Stimulated activated CD4-positive, alpha-beta T cell treated with anti-CD3 and anti-CD28 coated beads, TNF-alpha, amount 100 ng/mL, for 48 hours (primary cell): ENCODE measurements around the gene SH3BP1.

Experiments
- DNase-seq, 3 donors: peaks; one replicate each; pipeline ENCODE4 v3.0.0-alpha.2; 2020; ENCODE audit warnings: low read depth in 3 of 3

Gene SH3BP1

DNA sequence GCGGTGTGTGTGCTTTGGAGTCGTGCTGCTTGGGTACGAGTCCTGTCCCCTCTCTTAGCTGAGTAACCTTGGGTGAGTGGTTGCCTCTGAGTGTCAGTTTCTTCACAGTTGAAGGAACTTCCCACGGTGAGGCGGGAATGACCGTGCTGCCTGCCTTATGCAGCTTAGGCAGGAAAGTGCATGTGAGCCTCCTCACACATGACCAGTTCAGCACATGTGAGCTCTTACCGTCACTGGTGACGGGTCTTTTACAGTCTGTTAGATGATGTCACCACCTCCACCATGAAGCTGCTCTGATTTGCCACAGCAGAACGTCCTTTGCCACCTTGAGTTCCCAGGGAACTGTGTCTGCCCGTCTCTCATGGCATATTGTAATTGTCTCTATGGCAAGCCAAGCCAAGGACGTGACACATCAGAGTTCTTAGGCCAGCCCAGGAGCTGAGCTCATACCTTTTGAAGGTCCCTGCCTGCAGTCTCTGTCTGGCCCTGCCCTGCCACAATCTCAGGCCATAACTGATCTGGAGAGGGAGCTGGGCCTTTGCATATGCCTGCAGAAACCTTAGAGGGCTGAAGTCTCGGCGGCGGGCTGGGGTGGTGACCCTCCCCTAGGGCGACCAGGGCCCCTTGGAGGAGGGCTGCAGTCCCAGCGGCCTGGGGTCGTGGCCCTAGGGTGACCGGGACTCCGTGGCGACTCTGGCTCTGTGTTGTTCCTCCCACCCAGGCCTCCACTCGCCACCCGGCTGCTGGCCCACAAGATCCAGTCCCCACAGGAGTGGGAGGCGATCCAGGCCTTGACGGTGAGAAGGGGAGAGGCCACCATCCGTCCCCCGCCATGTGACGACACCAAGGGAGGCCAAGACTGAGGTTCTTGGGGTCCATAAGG lies 23.0 kb upstream of the SH3BP1 start:
- no peak for DNase-seq

DNA sequence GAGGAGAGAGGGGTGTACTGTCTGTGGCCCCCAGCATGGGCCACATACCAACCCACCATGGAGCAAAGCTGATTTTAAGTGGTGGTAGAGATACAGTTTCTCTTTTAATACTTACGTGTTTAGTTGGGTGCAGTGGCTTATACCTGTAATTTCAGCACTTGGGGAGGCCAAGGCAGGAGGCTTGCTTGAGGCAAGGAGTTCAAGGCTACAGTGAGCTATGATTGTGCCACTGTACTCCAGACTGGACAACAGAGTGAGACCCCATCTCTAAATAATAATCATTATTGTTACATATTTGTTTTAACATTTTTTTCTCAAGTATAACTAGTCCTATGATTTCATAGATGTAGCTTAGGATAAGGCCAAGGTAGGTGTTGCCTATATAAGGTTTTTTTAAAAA lies 22.0 kb upstream of the SH3BP1 start:
- DNase-seq = no peak

DNA sequence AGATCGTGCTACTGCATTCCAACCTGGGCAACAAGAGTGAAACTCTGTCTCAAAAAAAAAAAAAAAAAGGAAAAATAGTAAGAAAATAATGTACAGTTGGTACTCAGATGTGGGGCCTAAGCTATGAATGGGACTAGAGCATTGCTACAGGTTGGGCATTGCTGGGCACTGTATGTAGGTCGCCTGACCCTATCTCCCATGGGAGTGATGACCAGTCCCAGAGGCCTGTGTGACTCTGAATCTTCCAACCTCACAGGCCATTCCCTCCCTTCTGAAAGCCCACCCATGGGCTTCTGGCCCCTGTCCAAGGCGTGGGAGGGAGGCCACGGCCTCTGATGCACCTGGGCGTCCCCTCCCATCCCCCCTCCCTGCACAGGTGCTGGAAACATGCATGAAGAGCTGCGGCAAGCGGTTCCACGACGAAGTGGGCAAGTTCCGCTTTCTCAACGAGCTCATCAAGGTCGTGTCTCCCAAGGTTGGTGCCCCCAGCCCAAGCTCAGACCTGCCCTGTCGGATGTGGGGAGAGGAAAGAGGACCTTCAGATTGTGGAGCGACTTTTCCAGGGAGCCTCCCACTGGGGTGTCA lies 21.3 kb upstream of the SH3BP1 start:
- no peak for DNase-seq

DNA sequence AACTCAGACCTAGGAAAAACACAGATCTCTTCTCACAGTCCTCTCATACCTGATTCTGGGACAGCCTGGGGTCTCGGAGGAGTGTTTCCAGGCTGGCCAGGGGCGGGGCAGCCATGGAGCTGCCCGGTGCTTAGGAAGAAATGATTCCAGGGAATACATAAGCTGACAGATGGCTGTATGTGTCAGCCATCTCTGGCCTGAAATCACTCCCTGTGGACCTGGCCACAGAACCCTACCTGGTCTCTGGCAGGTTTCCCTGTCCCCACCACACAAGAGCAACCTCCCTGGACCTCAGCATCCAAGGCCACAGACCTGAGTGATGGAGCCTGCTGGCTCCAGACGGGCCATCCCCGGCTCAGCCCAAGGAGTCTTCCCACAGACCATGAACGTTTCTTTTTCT lies 20.8 kb upstream of the SH3BP1 start:
- no peak for DNase-seq

DNA sequence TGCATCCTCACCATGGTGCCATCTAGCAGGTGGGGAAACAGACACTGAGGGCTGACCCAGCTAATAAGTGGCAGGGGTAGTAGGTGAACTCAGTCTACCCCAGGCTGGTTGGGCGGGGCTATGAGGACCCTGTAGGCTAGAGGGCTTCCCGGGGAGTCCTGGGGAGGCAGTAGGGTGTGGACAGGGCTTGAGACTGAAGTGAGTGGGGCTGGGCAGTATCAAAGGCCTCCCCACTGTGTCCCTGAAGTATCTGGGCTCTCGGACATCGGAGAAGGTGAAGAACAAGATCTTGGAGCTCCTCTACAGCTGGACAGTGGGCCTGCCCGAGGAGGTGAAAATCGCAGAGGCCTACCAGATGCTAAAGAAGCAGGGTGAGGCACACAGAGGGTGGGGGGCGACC lies 19.5 kb upstream of the SH3BP1 start:
- DNase-seq = no peak

DNA sequence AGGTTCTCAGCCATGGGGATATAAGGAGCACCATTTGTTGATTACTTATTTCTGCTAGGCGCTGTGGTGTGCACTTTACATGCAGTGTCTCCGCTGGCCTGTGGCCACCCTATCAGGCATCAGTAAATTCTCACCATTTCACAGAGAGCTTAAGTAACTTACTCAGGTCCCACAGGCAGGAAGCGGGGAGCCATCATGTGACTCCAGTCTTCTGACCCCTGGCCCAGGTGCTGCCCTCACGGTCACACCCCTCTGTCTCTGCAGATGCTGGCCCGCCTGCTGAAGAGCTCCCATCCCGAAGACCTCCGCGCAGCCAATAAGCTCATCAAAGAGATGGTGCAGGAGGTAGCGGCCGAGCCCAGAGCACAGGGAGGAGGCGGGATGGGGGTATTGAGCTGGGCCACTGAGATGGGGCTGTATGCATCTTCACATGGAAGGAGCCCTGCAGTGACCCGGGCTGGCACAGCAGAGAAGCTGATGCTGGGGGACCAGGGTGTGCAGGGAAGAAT lies 18.1 kb upstream of the SH3BP1 start:
- no peak for DNase-seq

DNA sequence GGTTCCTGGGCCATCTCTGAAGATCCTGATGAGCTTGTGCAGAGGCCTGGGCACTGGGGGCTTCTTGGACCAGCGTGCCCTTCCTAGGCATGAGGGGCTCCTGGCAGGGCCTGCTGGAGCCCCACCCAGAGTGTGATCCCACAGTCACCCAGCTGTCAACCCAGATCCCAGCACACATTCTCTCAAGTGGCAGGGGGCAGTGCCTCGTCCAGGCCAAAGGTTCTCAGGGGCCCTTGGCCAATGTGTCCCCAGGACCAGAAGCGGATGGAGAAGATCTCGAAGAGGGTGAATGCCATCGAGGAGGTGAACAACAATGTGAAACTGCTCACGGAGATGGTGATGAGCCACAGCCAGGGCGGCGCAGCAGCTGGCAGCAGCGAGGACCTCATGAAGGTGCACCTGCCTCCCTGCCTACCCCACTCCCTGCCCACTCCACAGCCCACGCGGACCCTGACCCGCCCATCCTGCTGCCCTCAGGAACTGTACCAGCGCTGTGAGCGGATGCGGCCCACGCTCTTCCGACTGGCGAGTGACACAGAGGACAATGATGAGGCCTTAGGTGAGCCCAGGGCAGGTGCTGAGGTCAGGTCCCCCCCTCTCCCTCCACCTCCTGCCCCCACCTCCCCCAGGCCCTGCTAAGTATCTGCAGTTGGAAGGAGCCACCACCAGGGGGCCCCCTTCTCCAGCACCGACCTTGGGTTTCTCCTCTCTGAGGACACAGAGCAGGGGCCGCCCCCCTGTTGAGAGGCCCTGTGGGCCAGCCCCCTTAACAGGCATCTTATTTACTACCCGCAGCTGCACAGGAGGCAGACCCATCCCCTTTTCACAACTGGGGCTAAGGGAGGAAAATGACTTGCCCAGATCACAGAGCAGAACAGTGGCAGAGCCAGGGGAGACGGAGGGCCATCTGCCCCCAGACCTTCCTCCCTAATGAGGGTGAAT lies 16.1 kb upstream of the SH3BP1 start:
- peak; percentile 50 to 67 (median 61) for DNase-seq

DNA sequence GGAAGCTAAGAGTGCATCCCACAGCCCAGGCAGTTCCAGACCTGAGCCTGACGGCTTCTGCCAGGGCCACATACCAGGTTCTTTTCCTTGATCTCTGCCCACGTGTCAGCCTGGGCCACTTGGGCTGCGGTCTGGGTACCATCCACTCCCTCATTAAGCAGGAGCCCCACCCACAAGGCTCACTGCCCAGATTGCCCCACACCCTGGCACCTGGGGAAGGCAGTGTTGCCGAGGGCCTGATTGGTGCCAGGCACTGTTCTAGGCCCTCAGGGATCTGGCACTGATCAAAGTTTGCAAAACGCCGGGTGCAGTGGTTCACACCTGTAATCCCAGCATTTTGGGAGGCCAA lies 15.5 kb upstream of the SH3BP1 start:
- DNase-seq = no peak

DNA sequence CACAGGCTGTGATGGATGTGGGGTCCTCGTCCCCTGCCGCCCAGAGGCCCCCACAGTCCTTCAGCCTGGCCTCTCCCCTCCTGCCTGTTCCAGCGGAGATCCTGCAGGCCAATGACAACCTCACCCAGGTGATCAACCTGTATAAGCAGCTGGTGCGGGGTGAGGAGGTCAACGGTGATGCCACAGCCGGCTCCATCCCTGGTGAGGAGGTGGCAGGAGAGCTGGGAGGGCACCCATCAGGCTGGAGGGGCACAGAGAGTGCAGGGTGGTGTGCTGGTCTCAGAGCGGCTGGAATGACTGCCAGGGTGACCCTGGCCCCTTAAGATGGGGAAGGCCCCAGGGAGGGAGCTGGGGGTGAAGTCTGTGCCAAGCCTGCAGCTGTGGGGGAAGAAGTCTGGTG lies 14.6 kb upstream of the SH3BP1 start:
- no peak for DNase-seq

DNA sequence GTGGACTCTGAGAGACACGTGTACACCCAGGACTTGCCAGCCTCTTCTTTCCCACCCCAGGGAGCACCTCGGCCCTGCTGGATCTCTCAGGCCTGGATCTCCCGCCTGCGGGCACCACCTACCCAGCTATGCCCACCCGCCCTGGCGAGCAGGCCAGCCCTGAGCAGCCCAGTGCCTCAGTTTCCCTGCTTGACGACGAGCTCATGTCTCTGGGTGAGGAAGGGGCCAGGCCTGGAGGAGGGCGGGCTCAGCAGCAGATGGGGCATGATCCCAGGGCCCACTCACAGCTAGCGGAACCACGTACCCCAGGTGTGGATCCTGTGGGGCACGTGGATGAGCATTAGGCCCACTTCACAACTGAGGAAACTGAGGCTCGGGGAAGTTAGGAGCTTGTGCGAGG lies 13.7 kb upstream of the SH3BP1 start:
- no peak for DNase-seq

DNA sequence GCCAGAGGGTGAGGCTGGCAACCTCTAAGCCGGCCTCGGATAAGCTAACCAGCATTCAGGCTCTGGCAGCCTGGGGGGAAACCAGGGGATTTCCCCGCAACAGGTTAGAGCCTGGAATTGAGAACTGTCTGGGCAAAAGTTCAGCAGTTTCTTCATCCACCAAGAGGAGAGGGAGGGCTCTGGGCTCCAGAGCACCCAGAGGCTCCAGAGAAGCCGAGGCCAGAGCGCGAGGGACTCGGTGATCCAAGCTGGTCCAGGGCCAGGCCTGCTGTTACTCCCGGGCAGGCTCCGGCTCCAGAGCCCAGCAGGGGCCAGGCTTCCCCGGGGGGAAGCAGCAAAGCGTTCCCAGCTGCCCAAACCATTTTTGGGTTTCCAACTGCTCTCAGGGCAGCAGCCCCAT lies 13.3 kb upstream of the SH3BP1 start:
- no peak for DNase-seq

DNA sequence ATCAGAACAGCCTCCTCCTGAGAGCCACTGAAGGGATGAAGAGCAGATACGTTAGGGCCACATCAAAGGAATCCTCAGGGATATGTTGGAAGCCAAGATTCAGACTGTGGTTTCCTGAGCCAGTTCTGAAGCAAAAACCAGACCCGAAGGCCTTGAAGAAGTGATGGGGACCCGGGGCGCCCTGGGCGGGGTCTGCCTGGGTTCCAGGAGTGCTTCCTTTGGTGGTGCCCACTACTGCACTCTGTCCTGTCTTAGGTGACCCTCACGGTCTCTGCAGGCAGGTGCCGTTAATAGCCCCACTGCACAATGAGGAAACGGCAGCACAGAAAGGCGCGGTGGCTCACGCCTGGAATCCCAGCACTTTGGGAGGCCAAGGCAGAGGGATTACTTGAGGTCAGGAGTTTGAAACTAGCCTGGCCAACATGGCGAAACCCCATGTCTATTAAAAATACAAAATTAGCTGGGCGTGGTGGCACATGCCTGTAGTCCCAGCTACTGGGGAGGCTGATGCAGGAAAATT lies 12.9 kb upstream of the SH3BP1 start:
- no peak for DNase-seq

DNA sequence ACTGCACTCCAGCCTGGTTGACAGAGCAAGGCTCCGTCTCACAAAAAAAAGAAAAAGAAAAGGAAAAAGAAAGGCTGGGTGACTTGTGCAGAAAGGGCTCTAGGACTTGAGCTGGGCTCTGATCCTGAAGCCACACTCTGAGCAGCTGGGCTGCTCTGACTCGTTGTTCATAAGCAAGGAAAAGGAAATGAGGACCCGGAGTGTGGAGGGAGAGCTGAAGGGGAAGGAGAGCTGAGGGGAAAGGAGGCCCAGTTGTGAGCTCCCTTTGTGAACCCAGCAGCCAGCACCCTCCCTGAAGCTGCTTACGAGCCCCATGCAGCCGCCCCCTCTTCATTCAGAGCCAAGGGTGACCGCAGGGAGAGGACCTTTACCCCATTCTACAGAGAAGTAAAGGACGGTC lies 12.3 kb upstream of the SH3BP1 start:
- no peak for DNase-seq

DNA sequence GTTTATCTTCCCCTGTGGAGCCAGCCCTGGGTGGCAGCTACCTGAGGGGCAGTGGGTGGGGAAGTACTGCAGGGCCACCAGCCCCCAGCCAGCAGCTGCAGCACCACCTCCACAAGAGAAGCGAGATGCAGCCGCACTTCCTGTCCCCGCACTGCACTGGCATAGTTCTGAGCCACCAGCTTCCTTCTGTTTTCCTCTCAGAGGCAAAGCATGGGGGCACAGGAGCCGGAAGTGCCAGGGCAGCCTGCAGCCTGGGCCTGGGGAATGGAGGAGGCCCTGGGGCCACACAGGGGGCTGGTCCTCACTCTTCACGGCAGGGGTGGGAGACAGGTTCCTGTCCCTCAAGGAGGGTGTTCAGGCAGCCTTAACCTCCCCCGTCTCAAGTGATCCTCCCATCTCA lies 11.9 kb upstream of the SH3BP1 start:
- no peak for DNase-seq

DNA sequence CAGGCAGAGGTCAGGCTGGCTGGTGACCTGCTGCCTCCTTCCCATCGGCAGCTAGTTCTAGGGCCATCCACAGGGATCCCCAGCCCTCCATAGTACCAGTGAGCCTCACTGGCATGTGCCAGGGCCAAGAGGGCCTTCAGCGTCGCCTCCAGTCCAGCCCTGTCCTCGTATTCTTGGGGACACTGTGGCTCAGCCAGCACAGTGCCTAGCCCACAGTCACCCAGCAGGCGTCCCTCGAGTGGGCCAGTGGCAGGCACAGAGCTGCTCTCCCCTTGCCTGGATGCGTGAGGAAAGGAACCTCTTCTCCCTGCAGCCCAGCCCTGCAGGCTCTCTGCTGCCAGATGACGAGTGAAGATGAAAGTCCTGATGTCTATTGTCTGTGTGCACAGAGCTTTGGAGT lies 10.6 kb upstream of the SH3BP1 start:
- DNase-seq = no peak

DNA sequence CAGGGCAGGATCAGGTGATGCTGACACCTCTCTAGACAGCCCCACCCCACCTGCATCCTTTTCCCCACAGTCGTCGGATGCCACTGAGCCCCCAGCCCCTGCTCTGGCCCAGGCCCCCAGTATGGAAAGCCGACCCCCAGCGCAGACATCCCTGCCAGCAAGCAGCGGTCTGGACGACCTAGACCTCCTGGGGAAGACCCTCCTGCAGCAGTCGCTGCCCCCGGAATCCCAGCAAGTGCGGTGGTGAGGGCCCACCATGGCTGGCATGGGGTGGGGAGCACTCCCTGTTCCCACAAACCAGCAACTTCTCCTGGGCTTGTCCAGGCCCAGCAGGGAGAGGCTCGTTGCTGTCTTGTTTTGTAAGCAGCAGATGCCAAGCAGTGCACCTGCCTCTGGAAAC lies 9.5 kb upstream of the SH3BP1 start:
- no peak for DNase-seq

DNA sequence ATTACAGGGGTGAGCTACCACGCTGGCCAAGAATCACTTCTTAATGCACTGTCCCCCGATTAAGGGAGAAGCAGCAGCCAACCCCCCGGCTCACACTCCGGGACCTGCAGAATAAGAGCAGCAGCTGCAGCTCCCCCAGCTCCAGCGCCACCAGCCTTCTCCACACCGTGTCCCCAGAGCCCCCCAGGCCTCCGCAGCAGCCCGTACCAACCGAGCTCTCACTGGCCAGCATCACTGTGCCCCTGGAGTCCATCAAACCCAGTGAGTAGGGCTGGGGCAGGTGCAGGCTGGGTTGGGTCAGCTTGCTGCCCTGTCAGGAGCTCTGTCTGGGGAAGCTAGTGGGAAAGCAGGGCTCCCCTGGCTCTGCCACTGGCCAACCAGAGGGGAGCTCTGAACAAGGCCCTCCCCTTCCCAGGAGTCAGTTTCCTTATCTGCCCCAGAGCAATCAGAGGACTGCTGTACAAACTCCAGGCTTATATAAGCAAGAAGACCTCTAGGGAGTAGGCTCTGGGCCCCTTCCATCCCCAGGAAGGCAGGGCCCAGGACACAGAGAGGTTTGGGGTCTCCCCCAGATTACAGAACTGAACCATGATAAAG lies 8.5 kb upstream of the SH3BP1 start:
- no peak for DNase-seq

DNA sequence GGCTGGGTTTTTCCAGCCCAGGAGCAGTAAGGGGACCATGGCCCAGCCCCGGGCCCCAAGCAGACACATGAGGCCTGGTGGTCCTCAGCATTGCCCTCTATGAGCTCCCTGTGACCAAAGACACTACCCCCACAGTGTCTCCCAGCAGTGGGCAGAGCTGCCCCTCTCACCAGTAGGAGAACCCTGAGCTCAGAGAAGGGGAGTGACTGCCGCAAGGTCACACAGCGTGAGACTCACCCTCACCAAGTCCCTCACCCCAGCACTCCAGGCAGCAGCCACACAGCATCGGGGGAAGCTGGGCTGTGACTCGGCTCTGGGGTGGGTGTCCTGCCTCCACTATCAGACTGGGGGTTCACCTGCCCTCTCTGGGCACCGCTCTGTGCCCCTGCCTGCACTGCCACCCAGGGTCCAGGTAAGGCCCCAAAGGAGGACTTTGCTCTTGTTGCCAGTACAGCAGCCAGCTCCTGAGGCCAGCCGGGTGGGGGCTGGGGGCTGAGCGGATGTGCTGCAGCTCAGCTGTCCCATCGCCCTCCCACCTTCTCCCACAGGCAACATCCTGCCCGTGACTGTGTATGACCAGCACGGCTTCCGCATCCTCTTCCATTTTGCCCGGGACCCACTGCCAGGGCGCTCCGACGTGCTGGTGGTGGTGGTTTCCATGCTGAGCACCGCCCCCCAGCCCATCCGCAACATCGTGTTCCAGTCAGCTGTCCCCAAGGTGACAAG lies 7.9 kb upstream of the SH3BP1 start:
- no peak for DNase-seq

DNA sequence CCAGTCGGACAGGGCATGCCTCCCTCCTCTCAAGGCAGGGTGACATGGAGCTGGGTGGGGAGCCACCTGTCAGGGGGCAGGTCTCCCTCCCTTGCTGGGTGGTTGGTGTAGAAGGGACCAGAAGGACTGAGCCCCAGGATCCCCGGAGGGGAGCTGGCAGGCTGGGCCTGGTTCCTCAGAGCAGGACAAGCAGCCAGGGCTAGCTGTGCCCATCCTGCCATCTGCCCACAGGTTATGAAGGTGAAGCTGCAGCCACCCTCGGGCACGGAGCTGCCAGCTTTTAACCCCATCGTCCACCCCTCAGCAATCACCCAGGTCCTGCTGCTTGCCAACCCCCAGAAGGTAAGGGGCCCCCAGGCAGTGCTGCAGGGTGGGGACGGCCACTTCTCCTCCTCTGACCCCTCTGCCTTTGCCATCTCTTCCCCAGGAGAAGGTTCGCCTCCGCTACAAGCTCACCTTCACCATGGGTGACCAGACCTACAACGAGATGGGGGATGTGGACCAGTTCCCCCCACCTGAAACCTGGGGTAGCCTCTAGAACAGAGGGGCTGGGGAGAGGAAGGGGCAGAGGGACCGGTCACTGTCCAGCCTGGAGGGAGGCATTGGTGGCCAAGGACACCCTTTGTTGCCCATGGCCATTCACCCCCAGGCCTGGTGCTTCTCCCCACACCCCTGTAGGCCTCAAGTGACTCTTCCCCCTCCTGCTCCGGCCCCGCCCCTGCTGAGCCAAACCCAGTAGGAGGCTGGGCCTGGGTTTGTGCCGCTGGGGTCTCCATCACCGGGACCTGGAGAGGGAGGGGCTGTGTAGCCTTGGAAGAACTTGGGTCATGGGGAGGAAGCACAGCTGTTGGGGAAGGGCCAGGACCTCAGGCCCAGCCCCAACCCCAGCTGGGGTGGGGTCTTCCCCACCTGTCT lies 7.0 kb upstream of the SH3BP1 start:
- no peak for DNase-seq

DNA sequence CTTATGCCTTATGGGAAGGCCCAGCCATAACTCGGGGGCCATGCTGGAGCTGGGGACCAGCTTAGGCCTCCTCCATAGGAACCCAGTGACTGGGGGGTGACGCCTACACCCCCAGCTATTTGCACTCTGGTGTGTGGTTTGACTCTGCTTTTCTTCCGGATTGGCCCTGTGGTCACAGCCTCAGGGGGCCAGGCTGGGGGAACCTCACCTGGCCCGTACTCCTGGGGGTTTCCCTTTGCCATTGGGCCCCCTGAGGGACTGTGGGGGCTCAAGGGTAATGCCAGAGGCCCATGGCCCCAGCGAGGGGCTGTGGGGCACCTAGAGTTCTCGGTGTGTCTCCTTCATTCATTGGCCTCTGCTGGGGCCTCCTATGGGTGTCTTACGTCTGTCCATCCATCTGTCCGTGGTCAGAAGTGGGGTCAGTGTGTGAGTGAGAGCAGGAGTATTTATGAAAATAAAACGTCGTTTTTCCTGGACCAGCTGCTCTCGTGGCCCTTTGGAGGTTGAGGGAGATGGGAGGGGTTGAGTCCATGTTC lies 6.3 kb upstream of the SH3BP1 start:
- DNase-seq = no peak
